SK-N-SH (cell line): ENCODE data around the gene LHFPL6.

ENCODE experiments used
- CTCF ChIP-seq: fragments of 200-600 bp; sonication (generic); IDR thresholded peaks from 2 replicates; pipeline ENCODE4 v1.6.1; 2017; ENCODE audit warnings: antibody characterized with exemption, mild to moderate bottlenecking, moderate library complexity
- EZH2phosphoT487 ChIP-seq: fragments of 200-600 bp; sonication (generic); IDR thresholded peaks from 2 replicates; pipeline ENCODE4 v1.6.1; 2017; ENCODE audit warnings: low read depth, mixed run types, mild to moderate bottlenecking, antibody characterized with exemption, moderate library complexity, borderline replicate concordance
- GATA2 ChIP-seq: sonication (generic); formaldehyde crosslinking; IDR thresholded peaks from 2 replicates; pipeline ENCODE4 v1.5.0; 2020; ENCODE audit warnings: mild to moderate bottlenecking, missing genetic modification reagents

DNA sequence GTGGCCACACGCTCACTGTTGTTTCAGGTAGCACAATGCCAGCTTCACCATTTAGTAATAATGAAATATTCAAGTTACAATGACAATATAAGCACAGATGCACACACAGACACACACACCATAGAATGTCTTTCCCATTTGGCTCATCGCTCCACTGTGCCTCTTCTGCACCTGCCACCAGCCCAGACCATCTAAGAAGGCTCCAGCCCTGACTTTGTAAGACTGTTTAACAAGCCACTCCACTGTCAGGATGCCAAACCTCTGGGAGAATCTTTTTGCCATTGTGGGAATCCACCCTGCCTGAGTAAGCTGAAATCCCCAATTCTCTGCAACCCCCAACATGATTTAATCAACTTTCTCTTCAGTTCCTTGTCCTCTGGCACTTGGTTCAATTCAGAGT is 60.6 kb downstream of the LHFPL6 start:
- no peak for TF ChIP-seq EZH2phosphoT487
- TF ChIP-seq GATA2 (CRISPR knock-in tag), result no peak
- no peak for TF ChIP-seq CTCF
